ENCODE data around the gene MME. TPM values are rescaled to one million over a fixed set of nuclear protein-coding genes. Genes with fewer than 3 reads are reported as not detected.

Gene MME
- total and polyA plus RNA-seq, 2 of the 8 experiments (the other 6 are each of a cell fraction or from before 2014, with no cell fraction given): 5.0 to 39.6 TPM

GRCh38 chr3:155110022-155110421, 29.9 kb downstream of the MME start (continued):
- no peak for TF ChIP-seq CHD7 (IDR thresholded peaks at IDR 0.05; ENCODE audit: insufficient replicate concordance, low read length)
- TF ChIP-seq CBX8 (IDR thresholded peaks at IDR 0.05; ENCODE audit: borderline replicate concordance, low read depth, low read length): no peak
- no peak for TF ChIP-seq SIN3A (conservative IDR thresholded peaks at IDR 0.05 in 1 of 2, IDR thresholded peaks at IDR 0.05 in 1 of 2; ENCODE audit: low read depth in 1 of 2, low read length in 2 of 2)
- no peak for TF ChIP-seq MAX (IDR thresholded peaks at IDR 0.05)
- no peak for TF ChIP-seq RAD21 (IDR thresholded peaks at IDR 0.05 in 1 of 2, conservative IDR thresholded peaks at IDR 0.05 in 1 of 2; ENCODE audit: low read depth in 2 of 2, low read length in 2 of 2)

All from H1 (cell line).